ENCODE data around the gene UBASH3B.

- TF ChIP-seq POLR2A (IDR thresholded peaks at IDR 0.05) (no peak), CTCF (IDR thresholded peaks at IDR 0.05) (no peak)
Observed at GRCh38 chr11:122765487-122766131, 110.1 kb downstream of the UBASH3B start.
